ENCODE data around the gene MFSD6.

GRCh38 chr2:190444976-190445375 is 36.8 kb downstream of the MFSD6 start:
- TF ChIP-seq POU5F1 (IDR thresholded peaks at IDR 0.05; ENCODE audit: low read depth, low read length) (no peak), TAF1 (IDR thresholded peaks at IDR 0.05; ENCODE audit: low read depth, low read length) (no peak), CTCF (IDR thresholded peaks at IDR 0.05; ENCODE audit: control extremely low read depth in 1 of 3, insufficient read depth in 1 of 3, low read depth in 1 of 3, low read length in 3 of 3) (no peak), BACH1 (IDR thresholded peaks at IDR 0.05; ENCODE audit: low read length) (no peak), JUND (IDR thresholded peaks at IDR 0.05; ENCODE audit: low read length) (no peak), POLR2A (IDR thresholded peaks at IDR 0.05; ENCODE audit: control extremely low read depth in 1 of 2, low read depth in 2 of 2, low read length in 2 of 2) (no peak), EZH2 (IDR thresholded peaks at IDR 0.05; ENCODE audit: low read depth, low read length, severe bottlenecking) (no peak)
